Right lobe of liver (tissue), 6 donors: ENCODE measurements around the gene ODF2. TPM values are rescaled to one million over a fixed set of nuclear protein-coding genes. Genes with fewer than 3 reads are reported as not detected.
"Not testable (repeated sequence)": the region's sequence is repeated elsewhere in the genome, so short reads cannot be mapped to it uniquely, and the experiment has no call there.

Experiments used
- ATAC-seq, 4 donors: fragments of 200-7000 bp; cut with Tn5 transposase; one replicate each; pipeline ENCODE4 v1.9.1; 2020; ENCODE audit warnings: mild to moderate bottlenecking in 4 of 4, moderate library complexity in 4 of 4
- DNase-seq, 3 donors: peaks; one replicate each; pipeline ENCODE4 v3.0.0-alpha.2; 2020
- H3K27ac ChIP-seq, 3 donors: fragments of 200-600 bp; one replicate each; pipeline ENCODE4 v1.8.0; 2022
- H3K27me3 ChIP-seq, 2 donors: fragments of 200-600 bp; one replicate each; pipeline ENCODE4 v1.8.0; 2022
- H3K36me3 ChIP-seq, 4 donors: fragments of 200-600 bp; sonication (generic) in 1 of 4; one replicate each; pipeline versions ENCODE4 v1.5.1 to v1.8.0; 2017 to 2022; ENCODE audit warnings: control low read depth in 1 of 4
- H3K4me1 ChIP-seq, 4 donors: fragments of 200-600 bp; sonication (generic) in 1 of 4; one replicate each; pipeline versions ENCODE4 v1.5.1 to v1.8.0; 2017 to 2022; ENCODE audit warnings: control low read depth in 1 of 4
- H3K4me3 ChIP-seq, 3 donors: fragments of 200-600 bp; one replicate each; pipeline ENCODE4 v1.8.0; 2022
- H3K9me3 ChIP-seq, 4 donors: fragments of 200-600 bp; sonication (generic) in 1 of 4; one replicate each; pipeline versions ENCODE4 v1.5.1 to v1.8.0; 2017 to 2022; ENCODE audit warnings: control low read depth in 1 of 4
- POLR2A ChIP-seq: fragments of 450-650 bp; IDR thresholded peaks from one replicate; pipeline ENCODE4 v1.6.1; 2017; ENCODE audit warnings: antibody characterized with exemption, mild to moderate bottlenecking
- WGBS: methylation state at CpG from one replicate; pipeline ENCODE4 v1.1.6; 2018; ENCODE audit warnings: low coverage, low lambda C conversion rate; ENCODE audit not compliant: insufficient coverage; ENCODE audit errors: missing lambda C conversion rate; 5-methylcytosine and 5-hydroxymethylcytosine counted together
- intact Hi-C, 2 donors: fragments of 100-400 bp; cut with DNase I; formaldehyde crosslinking; loops; one replicate each; pipeline versions ENCODE4 v1.11.2 to v1.14.1; 2022
- total RNA-seq, 6 experiments: library from RNA; depleted of rRNA in 2 of 6; stranded (reverse); fragments of >200 nt in 2 of 6; fragmentation: NEBNext Ultra II Directional in 3 of 6; extraction: Animal tissue kit (Norgen Biotek cat#: 25700) in 3 of 6; gene quantifications; one replicate each; pipeline versions ENCODE4 v1.1.0 to v1.2.4, GENCODE V29; 2016 to 2023
- TF ChIP-seq, protein P1 (sequence below), 4 donors: fragments of 200-600 bp in 3 of 4; fragments of 450-650 bp in 1 of 4; IDR thresholded peaks; one replicate each; pipeline versions ENCODE4 v1.5.1 to v1.8.0; 2016 to 2022; ENCODE audit warnings: antibody characterized with exemption in 4 of 4, mild to moderate bottlenecking in 2 of 4
- donor health status: DM: no; HTN: yes; CAD: no.
- donor health status: DM: no; HTN: no; CAD: no.
- donor health status: DM: no; HTN: no; CAD: no.
- donor health status: DM: no; HTN: yes; CAD: no.
- donor health status: DM: no; HTN: yes; CAD: no.

The ODF2 gene
- total RNA-seq, 6 experiments from 2014 or later: 5.5 to 17.1 (median 10.8) TPM

- DNase-seq: no peak
- H3K9me3 ChIP-seq: no peaks in the 10 kb centered on the region
- H3K27ac ChIP-seq: no peak overlapping the region
- H3K27me3 ChIP-seq: no peaks in the 10 kb centered on the region
- no peak for TF ChIP-seq POLR2A
- TF ChIP-seq, protein P1, sequence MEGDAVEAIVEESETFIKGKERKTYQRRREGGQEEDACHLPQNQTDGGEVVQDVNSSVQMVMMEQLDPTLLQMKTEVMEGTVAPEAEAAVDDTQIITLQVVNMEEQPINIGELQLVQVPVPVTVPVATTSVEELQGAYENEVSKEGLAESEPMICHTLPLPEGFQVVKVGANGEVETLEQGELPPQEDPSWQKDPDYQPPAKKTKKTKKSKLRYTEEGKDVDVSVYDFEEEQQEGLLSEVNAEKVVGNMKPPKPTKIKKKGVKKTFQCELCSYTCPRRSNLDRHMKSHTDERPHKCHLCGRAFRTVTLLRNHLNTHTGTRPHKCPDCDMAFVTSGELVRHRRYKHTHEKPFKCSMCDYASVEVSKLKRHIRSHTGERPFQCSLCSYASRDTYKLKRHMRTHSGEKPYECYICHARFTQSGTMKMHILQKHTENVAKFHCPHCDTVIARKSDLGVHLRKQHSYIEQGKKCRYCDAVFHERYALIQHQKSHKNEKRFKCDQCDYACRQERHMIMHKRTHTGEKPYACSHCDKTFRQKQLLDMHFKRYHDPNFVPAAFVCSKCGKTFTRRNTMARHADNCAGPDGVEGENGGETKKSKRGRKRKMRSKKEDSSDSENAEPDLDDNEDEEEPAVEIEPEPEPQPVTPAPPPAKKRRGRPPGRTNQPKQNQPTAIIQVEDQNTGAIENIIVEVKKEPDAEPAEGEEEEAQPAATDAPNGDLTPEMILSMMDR (IDR thresholded peaks at IDR 0.05): no peak
- ATAC-seq: no peak
- H3K4me1 ChIP-seq: peaks cover 0 to 28% (median 16%) of the 10 kb centered on the region in 4 donors
- intact Hi-C loops: loop anchor here in 1 of 2 donors (10.0 kb wide), 1 partner anchor 137 kb away; no protein-coding TSS in a partner anchor
- H3K36me3 ChIP-seq: peaks cover 0 to 13% (median 1%) of the 10 kb centered on the region in 4 donors
- no CpG with 5 or more reads among the region's 11 CpGs for WGBS
- no peak overlapping the region for H3K4me3 ChIP-seq
Measured at GRCh38 chr9:128497824-128498610, 42.2 kb downstream of the ODF2 start.

- H3K36me3 ChIP-seq: peaks cover 0 to 11% (median 1%) of the 10 kb centered on the region in 4 donors
- TF ChIP-seq, protein P1 (IDR thresholded peaks at IDR 0.05): no peak
- no peak for TF ChIP-seq POLR2A
- H3K4me3 ChIP-seq: no peak overlapping the region
- no peaks in the 10 kb centered on the region for H3K9me3 ChIP-seq
- DNase-seq (no peak), ATAC-seq (no peak)
- no peaks in the 10 kb centered on the region for H3K27me3 ChIP-seq
- no peak overlapping the region for H3K27ac ChIP-seq
- intact Hi-C loops: loop anchor here in 1 of 2 donors (10.0 kb wide), 1 partner anchor 136 kb away; no protein-coding TSS in a partner anchor
- WGBS: 75% methylated on average over 2 of the region's 9 CpGs
- peaks cover 0 to 34% (median 16%) of the 10 kb centered on the region in 4 donors for H3K4me1 ChIP-seq
Measured at GRCh38 chr9:128498911-128499310, 43.1 kb downstream of the ODF2 start.

DNA sequence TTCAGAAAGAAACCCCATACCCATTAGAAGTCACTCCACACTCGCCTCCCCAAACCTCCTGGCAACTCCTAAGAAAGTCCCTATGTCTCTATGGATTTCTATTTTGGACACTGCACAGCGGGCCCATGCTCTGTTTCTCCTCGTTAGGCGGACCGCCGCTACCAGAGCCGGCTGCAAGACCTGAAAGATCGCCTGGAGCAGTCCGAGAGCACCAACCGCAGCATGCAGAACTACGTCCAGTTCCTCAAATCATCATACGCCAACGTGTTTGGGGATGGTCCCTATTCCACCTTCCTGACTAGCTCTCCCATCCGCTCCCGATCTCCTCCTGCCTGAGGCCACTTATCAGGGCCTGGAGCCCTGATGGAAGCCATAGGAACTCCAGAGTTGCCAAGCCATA lies 44.1 kb downstream of the ODF2 start:
- Histone ChIP-seq H3K4me1 (peaks cover 0 to 27% (median 10%) of the 10 kb centered on the region in 4 donors), H3K27me3 (no peaks in the 10 kb centered on the region), H3K9me3 (no peaks in the 10 kb centered on the region), H3K4me3 (no peak overlapping the region), H3K27ac (no peak overlapping the region), H3K36me3 (peaks cover 0 to 11% (median 1%) of the 10 kb centered on the region in 4 donors)
- no peak for DNase-seq
- WGBS: 95% methylated on average over 15 of the region's 15 CpGs
- ATAC-seq: no peak
- TF ChIP-seq POLR2A: no peak
- TF ChIP-seq, protein P1 (IDR thresholded peaks at IDR 0.05): no peak
- intact Hi-C loops: loop anchor here in 1 of 2 donors (10.0 kb wide), 1 partner anchor 135 kb away; no protein-coding TSS in a partner anchor

GRCh38 chr9:128503415-128503825 lies 47.6 kb downstream of the ODF2 start:
- 66% methylated on average over 11 of the region's 14 CpGs for WGBS

DNA sequence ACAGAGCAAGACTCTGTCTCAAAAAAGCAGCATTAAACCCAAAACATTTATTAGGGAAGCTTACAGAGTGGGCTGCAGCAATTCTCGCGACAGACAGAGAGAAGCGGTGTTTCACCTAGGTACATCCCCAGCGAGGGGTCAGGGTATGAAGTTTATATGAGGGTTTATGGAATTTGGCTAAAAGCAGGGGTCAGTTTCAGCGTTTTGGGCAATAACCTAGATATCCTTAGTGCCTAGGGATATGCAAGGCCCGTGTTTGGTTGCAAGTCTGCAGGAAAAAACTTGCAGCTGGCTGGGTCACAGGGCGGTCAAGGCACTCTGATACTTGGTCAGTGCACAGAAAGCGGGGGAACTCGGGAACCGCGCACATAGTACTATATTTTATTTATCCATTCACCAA lies 48.1 kb downstream of the ODF2 start:
- no peaks in the 10 kb centered on the region for H3K9me3 ChIP-seq
- DNase-seq: peak in 2 of 3 donors; percentile 35 to 64
- H3K4me1 ChIP-seq: peaks cover 0 to 30% (median 8%) of the 10 kb centered on the region in 4 donors
- H3K27ac ChIP-seq: peak overlapping the region; percentile 59 to 75 (median 70)
- intact Hi-C loops: no loop called here
- TF ChIP-seq POLR2A: no peak
- TF ChIP-seq, protein P1 (IDR thresholded peaks at IDR 0.05): no peak
- H3K27me3 ChIP-seq: no peaks in the 10 kb centered on the region
- ATAC-seq: peak; percentile 55 to 65 (median 58)
- 21% methylated on average over 10 of the region's 11 CpGs for WGBS
- H3K36me3 ChIP-seq: peaks cover 0 to 13% (median 0%) of the 10 kb centered on the region in 4 donors
- peak overlapping the region; percentile 83 to 93 (median 86) for H3K4me3 ChIP-seq

More at GRCh38 chr9:128503415-128503825, 47.6 kb downstream of the ODF2 start:
- DNase-seq, H3K9me3 ChIP-seq, intact Hi-C loops, H3K27ac ChIP-seq, H3K27me3 ChIP-seq, ATAC-seq: not testable (repeated sequence)
- Histone ChIP-seq H3K4me1 (peaks cover 0 to 30% (median 8%) of the 10 kb centered on the region in 4 donors), H3K4me3 (peak overlapping the region in 1 of 3 donors; percentile 93), H3K36me3 (peaks cover 0 to 11% (median 1%) of the 10 kb centered on the region in 4 donors)
